Caco-2 (cell line): ENCODE data around the gene MLANA. TPM values are rescaled to one million over a fixed set of nuclear protein-coding genes. Genes with fewer than 3 reads are reported as not detected.

Source experiments
- BruUV-seq: library from RNA; stranded (reverse); fragments of 400-500 nt; replicated peaks from 2 replicates; lab custom pipeline; 2021; lab: Mats Ljungman, UMichigan
- CTCF ChIA-PET: fragments of 300-600 bp; sonication (Branson Sonifier 250); formaldehyde crosslinking; loops from one replicate; lab custom pipeline; 2022; ENCODE audit warnings: antibody characterized with exemption; lab: Charles Lee
- POLR2A ChIA-PET: fragments of 300-600 bp; sonication (Branson Sonifier 250); formaldehyde crosslinking; loops from one replicate; lab custom pipeline; 2022; ENCODE audit warnings: antibody characterized with exemption; lab: Charles Lee
- DNase-seq, 2 experiments: peaks; one replicate each; pipeline versions ENCODE4 v3.0.0 to v3.0.0-alpha.2; 2020 to 2022
- H3K27me3 ChIP-seq: replicated peaks from 2 replicates; pipeline ENCODE4 v1.6.0; 2011; ENCODE audit warnings: low read length; ENCODE audit not compliant: control insufficient read depth, insufficient read depth
- H3K36me3 ChIP-seq: 2 replicates; pipeline ENCODE4 v1.5.1; 2011; ENCODE audit warnings: low read length; ENCODE audit not compliant: control insufficient read depth, insufficient read depth
- H3K4me1 ChIP-seq: fragments of 250-450 bp; sonication (Bioruptor Pico); 2 replicates; pipeline ENCODE4 v1.5.1; 2020; ENCODE audit warnings: mild to moderate bottlenecking
- H3K4me3 ChIP-seq: 2 replicates; pipeline ENCODE4 v1.5.1; 2011; ENCODE audit warnings: low read depth, mild to moderate bottlenecking, control low read depth, low read length
- H3K9me3 ChIP-seq: fragments of 250-450 bp; sonication (Bioruptor Pico); 2 replicates; pipeline ENCODE4 v1.5.1; 2020; ENCODE audit warnings: mild to moderate bottlenecking, moderate library complexity
- H3K27ac Mint-ChIP-seq: one replicate; pipeline ENCODE4 v1.8.0; 2022; ENCODE audit warnings: mixed read lengths; ENCODE audit not compliant: unreplicated experiment
- H3K27me3 Mint-ChIP-seq: one replicate; pipeline ENCODE4 v1.8.0; 2022; ENCODE audit warnings: mixed read lengths; ENCODE audit not compliant: insufficient read depth, unreplicated experiment
- H3K36me3 Mint-ChIP-seq: one replicate; pipeline ENCODE4 v1.8.0; 2022; ENCODE audit warnings: mild to moderate bottlenecking, mixed read lengths; ENCODE audit not compliant: insufficient read depth, unreplicated experiment
- H3K4me1 Mint-ChIP-seq: one replicate; pipeline ENCODE4 v1.8.0; 2022; ENCODE audit warnings: low read depth, mixed read lengths; ENCODE audit not compliant: unreplicated experiment
- H3K4me3 Mint-ChIP-seq: one replicate; pipeline ENCODE4 v1.8.0; 2022; ENCODE audit warnings: mild to moderate bottlenecking, moderate library complexity, mixed read lengths; ENCODE audit not compliant: unreplicated experiment
- H3K9me3 Mint-ChIP-seq: one replicate; pipeline ENCODE4 v1.8.0; 2022; ENCODE audit warnings: mixed read lengths; ENCODE audit not compliant: unreplicated experiment
- CTCF ChIP-seq, 2 experiments: fragments of 200-600 bp in 1 of 2; IDR thresholded peaks; 1 replicate in 1 of 2; 2 replicates in 1 of 2; pipeline versions ENCODE4 v1.5.1 to v1.8.0; 2011 to 2022; ENCODE audit warnings: antibody characterized with exemption in 1 of 2, control low read depth in 1 of 2, inconsistent platforms in 1 of 2, low read depth in 1 of 2, low read length in 1 of 2, mild to moderate bottlenecking in 1 of 2, moderate library complexity in 1 of 2; ENCODE audit not compliant: insufficient read depth in 1 of 2, severe bottlenecking in 1 of 2, unreplicated experiment in 1 of 2
- intact Hi-C: fragments of 100-400 bp; cut with micrococcal nuclease; formaldehyde crosslinking; loops from one replicate; pipeline ENCODE4 v1.10.0; 2022; ENCODE audit not compliant: unreplicated experiment
- total RNA-seq: library from RNA; stranded (reverse); gene quantifications from 2 replicates; pipeline ENCODE4 v1.2.3, GENCODE V29; 2022

MLANA gene
- total RNA-seq, 1 experiment from 2014 or later, result not detected

- DNase-seq, result peak; percentile 76 to 83
- peaks cover 7% of the 10 kb centered on the region for H3K36me3 Mint-ChIP-seq
- Histone ChIP-seq H3K4me1 (no peaks in the 10 kb centered on the region), H3K9me3 (no peaks in the 10 kb centered on the region), H3K4me3 (no peak overlapping the region), H3K27me3 (no peaks in the 10 kb centered on the region), H3K36me3 (no peaks in the 10 kb centered on the region)
- H3K9me3 Mint-ChIP-seq, result no peaks in the 10 kb centered on the region
- POLR2A ChIA-PET, result no interaction called here
- H3K4me1 Mint-ChIP-seq, result no peaks in the 10 kb centered on the region
- no peak overlapping the region for H3K4me3 Mint-ChIP-seq
- H3K27ac Mint-ChIP-seq, result no peak overlapping the region
- BruUV-seq, result no TSS peak
- peak; percentile 83 to 85 for TF ChIP-seq CTCF (IDR thresholded peaks at IDR 0.05; ENCODE audit: insufficient read depth in 1 of 2, low read depth in 1 of 2, low read length in 1 of 2, severe bottlenecking in 1 of 2, unreplicated experiment in 1 of 2)
- H3K27me3 Mint-ChIP-seq, result no peaks in the 10 kb centered on the region
- CTCF ChIA-PET, result interaction anchor here (0.6 to 2.1 kb wide), 5 partner anchors 13 to 420 kb away, joined by 3 to 8 read pairs (median 4); a partner anchor contains a TSS
- intact Hi-C loops, result loop anchor here (1.0 to 10.0 kb wide), 3 partner anchors 120 to 418 kb away; no protein-coding TSS in a partner anchor
These were observed 4.4 kb upstream of the MLANA start for GRCh38 chr9:5886114-5886939.

- peaks cover 7% of the 10 kb centered on the region for H3K4me1 Mint-ChIP-seq
- BruUV-seq, result no TSS peak
- no peaks in the 10 kb centered on the region for H3K9me3 Mint-ChIP-seq
- no peak overlapping the region for H3K4me3 Mint-ChIP-seq
- Histone ChIP-seq H3K36me3 (no peaks in the 10 kb centered on the region), H3K9me3 (no peaks in the 10 kb centered on the region), H3K4me1 (no peaks in the 10 kb centered on the region), H3K4me3 (no peak overlapping the region), H3K27me3 (no peaks in the 10 kb centered on the region)
- ChIA-PET POLR2A (no interaction called here), CTCF (no interaction called here)
- no peaks in the 10 kb centered on the region for H3K27me3 Mint-ChIP-seq
- H3K27ac Mint-ChIP-seq, result no peak overlapping the region
- intact Hi-C loops, result no loop called here
- H3K36me3 Mint-ChIP-seq, result no peaks in the 10 kb centered on the region
- no peak for DNase-seq
- no peak for TF ChIP-seq CTCF (IDR thresholded peaks at IDR 0.05; ENCODE audit: insufficient read depth in 1 of 2, low read depth in 1 of 2, low read length in 1 of 2, severe bottlenecking in 1 of 2, unreplicated experiment in 1 of 2)
These were observed 1.9 kb downstream of the MLANA start for GRCh38 chr9:5892456-5893133.

GRCh38 chr9:5893134-5893505 lies 2.4 kb downstream of the MLANA start:
- H3K4me3 ChIP-seq, result no peak overlapping the region
- intact Hi-C loops, result no loop called here
- no peaks in the 10 kb centered on the region for H3K36me3 Mint-ChIP-seq

More at GRCh38 chr9:5893134-5893505, 2.4 kb downstream of the MLANA start:
- POLR2A ChIA-PET, result no interaction called here
- Mint-ChIP-seq H3K9me3 (no peaks in the 10 kb centered on the region), H3K27ac (no peak overlapping the region), H3K4me1 (peaks cover 7% of the 10 kb centered on the region), H3K27me3 (no peaks in the 10 kb centered on the region), H3K4me3 (no peak overlapping the region)
- Histone ChIP-seq H3K36me3 (no peaks in the 10 kb centered on the region), H3K27me3 (no peaks in the 10 kb centered on the region), H3K4me1 (no peaks in the 10 kb centered on the region), H3K9me3 (no peaks in the 10 kb centered on the region)
- DNase-seq, result no peak
- BruUV-seq, result no TSS peak
- no peak for TF ChIP-seq CTCF (IDR thresholded peaks at IDR 0.05; ENCODE audit: insufficient read depth in 1 of 2, low read depth in 1 of 2, low read length in 1 of 2, severe bottlenecking in 1 of 2, unreplicated experiment in 1 of 2)
- CTCF ChIA-PET, result no interaction called here
